PC-3 (cell line): ENCODE data around the gene ADAMTS6. TPM values are rescaled to one million over a fixed set of nuclear protein-coding genes. Genes with fewer than 3 reads are reported as not detected.
"Not testable (repeated sequence)": the region's sequence is repeated elsewhere in the genome, so short reads cannot be mapped to it uniquely, and the experiment has no call there.

ENCODE experiments used
- ATAC-seq: fragments of 200-7000 bp; cut with Tn5 transposase; 2 replicates; pipeline ENCODE4 v1.9.1; 2020; ENCODE audit warnings: mild to moderate bottlenecking, moderate library complexity
- BruUV-seq: library from RNA; stranded (reverse); fragments of 400-500 nt; replicated peaks from 2 replicates; lab custom pipeline; 2021; lab: Mats Ljungman, UMichigan
- CTCF ChIA-PET: fragments of 300-600 bp; sonication (Branson Sonifier 250); formaldehyde crosslinking; loops from one replicate; lab custom pipeline; 2022; ENCODE audit warnings: antibody characterized with exemption; lab: Charles Lee
- POLR2A ChIA-PET: fragments of 300-600 bp; sonication (Branson Sonifier 250); formaldehyde crosslinking; loops from one replicate; lab custom pipeline; 2022; ENCODE audit warnings: antibody characterized with exemption; ENCODE audit not compliant: unreplicated experiment; lab: Charles Lee
- DNase-seq: peaks from one replicate; pipeline ENCODE4 v3.0.0-alpha.2; 2015
- H2AFZ ChIP-seq: fragments of 300-600 bp; sonication (generic); 2 replicates; pipeline ENCODE4 v1.6.0; 2016; ENCODE audit warnings: antibody characterized with exemption, low read length
- H3F3A ChIP-seq: fragments of 300-600 bp; sonication (generic); one replicate; pipeline ENCODE4 v1.6.0; 2017; ENCODE audit warnings: antibody characterized with exemption, low read length, control low read depth, mild to moderate bottlenecking; ENCODE audit not compliant: unreplicated experiment
- H3K27ac ChIP-seq: fragments of 300-600 bp; sonication (generic); 2 replicates; pipeline ENCODE4 v1.5.1; 2016; ENCODE audit warnings: mild to moderate bottlenecking, low read length
- H3K27me3 ChIP-seq: fragments of 300-600 bp; sonication (generic); 2 replicates; pipeline ENCODE4 v1.6.1; 2016; ENCODE audit warnings: low read length, mixed read lengths
- H3K36me3 ChIP-seq: fragments of 300-600 bp; sonication (generic); 2 replicates; pipeline ENCODE4 v1.6.1; 2016; ENCODE audit warnings: low read depth, mixed run types, low read length, mixed read lengths
- H3K4me1 ChIP-seq: fragments of 300-600 bp; sonication (generic); 2 replicates; pipeline ENCODE4 v1.5.1; 2016; ENCODE audit warnings: low read length; ENCODE audit not compliant: insufficient read depth
- H3K4me2 ChIP-seq: fragments of 300-600 bp; sonication (generic); 2 replicates; pipeline ENCODE4 v1.6.0; 2016; ENCODE audit warnings: low read length
- H3K4me3 ChIP-seq: fragments of 300-600 bp; sonication (generic); 2 replicates; pipeline ENCODE4 v1.5.1; 2016; ENCODE audit warnings: mild to moderate bottlenecking, low read length, mixed read lengths
- H3K79me2 ChIP-seq: fragments of 300-600 bp; sonication (generic); 2 replicates; pipeline ENCODE4 v1.6.1; 2017; ENCODE audit warnings: low read length, mixed read lengths
- H3K9ac ChIP-seq: fragments of 300-600 bp; sonication (generic); 2 replicates; pipeline ENCODE4 v1.6.0; 2016; ENCODE audit warnings: mild to moderate bottlenecking, low read length
- H3K9me2 ChIP-seq: fragments of 300-600 bp; sonication (generic); replicated peaks from 2 replicates; pipeline ENCODE4 v1.6.1; 2016; ENCODE audit warnings: mixed run types, low read length, mixed read lengths
- H3K9me3 ChIP-seq: fragments of 300-600 bp; sonication (generic); 2 replicates; pipeline ENCODE4 v1.6.1; 2016; ENCODE audit warnings: low read length, mixed read lengths
- H4K20me1 ChIP-seq: fragments of 300-600 bp; sonication (generic); 2 replicates; pipeline ENCODE4 v1.6.1; 2016; ENCODE audit warnings: low read length, mixed read lengths
- CTCF ChIP-seq: fragments of 300-600 bp; sonication (generic); conservative IDR thresholded peaks from 2 replicates; pipeline ENCODE4 v1.5.1; 2017; ENCODE audit warnings: antibody characterized with exemption, low read depth, mild to moderate bottlenecking, low read length
- EZH2 ChIP-seq: fragments of 300-600 bp; sonication (generic); IDR thresholded peaks from one replicate; pipeline ENCODE4 v1.6.1; 2017; ENCODE audit warnings: antibody characterized with exemption, mild to moderate bottlenecking, low read length; ENCODE audit not compliant: unreplicated experiment
- EZH2phosphoT487 ChIP-seq: fragments of 300-600 bp; sonication (generic); IDR thresholded peaks from 2 replicates; pipeline ENCODE4 v1.6.1; 2018; ENCODE audit warnings: mild to moderate bottlenecking, antibody characterized with exemption, low read length, borderline replicate concordance
- intact Hi-C: fragments of 100-400 bp; cut with micrococcal nuclease; formaldehyde crosslinking; loops from 2 replicates; pipeline ENCODE4 v1.9.0; 2023
- total RNA-seq: library from RNA; depleted of rRNA; stranded (reverse); fragments of >200 nt; gene quantifications from 2 replicates; pipeline ENCODE4 v1.2.3, GENCODE V29; 2014

ADAMTS6 gene
- total RNA-seq, 1 experiment from 2014 or later = 1.7 TPM

- Histone ChIP-seq H3K36me3 (no peaks in the 10 kb centered on the region), H3K9me2 (no peaks in the 10 kb centered on the region), H3F3A (no peaks in the 10 kb centered on the region), H3K27me3 (no peaks in the 10 kb centered on the region), H4K20me1 (no peaks in the 10 kb centered on the region), H3K9ac (no peak overlapping the region), H3K9me3 (no peaks in the 10 kb centered on the region), H2AFZ (no peak overlapping the region), H3K4me1 (peaks cover 2% of the 10 kb centered on the region; the same call in 1 of the 2 replicates), H3K4me3 (no peak overlapping the region), H3K79me2 (no peaks in the 10 kb centered on the region), H3K4me2 (no peak overlapping the region), H3K27ac (no peak overlapping the region)
- ChIA-PET CTCF (no interaction called here), POLR2A (no interaction called here)
- intact Hi-C loops = no loop called here
- ATAC-seq = no peak
- no TSS peak for BruUV-seq
- TF ChIP-seq EZH2phosphoT487 (no peak), EZH2 (no peak), CTCF (no peak)
- DNase-seq = no peak
Measured at GRCh38 chr5:65184780-65185179, 296.9 kb downstream of the ADAMTS6 start.

GRCh38 chr5:65174231-65174630, 307.5 kb downstream of the ADAMTS6 start:
- POLR2A ChIA-PET, ATAC-seq, H3K36me3 ChIP-seq, H3K9me2 ChIP-seq, DNase-seq, H3K9me3 ChIP-seq, BruUV-seq, H3K27me3 ChIP-seq, intact Hi-C loops, H4K20me1 ChIP-seq, H3K4me1 ChIP-seq, H3K4me3 ChIP-seq, H3F3A ChIP-seq, H3K27ac ChIP-seq, H2AFZ ChIP-seq, H3K9ac ChIP-seq, H3K4me2 ChIP-seq, CTCF ChIA-PET, H3K79me2 ChIP-seq: not testable (repeated sequence)

GRCh38 chr5:65173130-65173525, 308.6 kb downstream of the ADAMTS6 start:
- no peak overlapping the region for H3K4me2 ChIP-seq
- DNase-seq (no peak), ATAC-seq (no peak)
- no peak overlapping the region for H3K27ac ChIP-seq
- H3K9me2 ChIP-seq = no peaks in the 10 kb centered on the region
- CTCF ChIA-PET = no interaction called here
- no peaks in the 10 kb centered on the region for H3F3A ChIP-seq
- no peak overlapping the region for H3K4me3 ChIP-seq
- H4K20me1 ChIP-seq = no peaks in the 10 kb centered on the region
- intact Hi-C loops = no loop called here
- H3K9ac ChIP-seq = no peak overlapping the region
- no peaks in the 10 kb centered on the region for H3K36me3 ChIP-seq
- no peaks in the 10 kb centered on the region for H3K27me3 ChIP-seq
- no TSS peak for BruUV-seq
- no peaks in the 10 kb centered on the region for H3K79me2 ChIP-seq
- H2AFZ ChIP-seq = no peak overlapping the region
- TF ChIP-seq CTCF (no peak), EZH2 (no peak), EZH2phosphoT487 (no peak)
- POLR2A ChIA-PET = no interaction called here
- H3K9me3 ChIP-seq = no peaks in the 10 kb centered on the region
- no peaks in the 10 kb centered on the region for H3K4me1 ChIP-seq
